Middle frontal gyrus (tissue), 1 donor: ENCODE results near the gene CTNND2.
"Not testable (repeated sequence)": the region's sequence is repeated elsewhere in the genome, so short reads cannot be mapped to it uniquely, and the experiment has no call there.

Experiments used
- DNase-seq: peaks from one replicate; pipeline ENCODE4 v3.0.0-alpha.2; 2015; ENCODE audit warnings: low spot score; ENCODE audit errors: extremely low spot score

CTNND2 gene

DNA sequence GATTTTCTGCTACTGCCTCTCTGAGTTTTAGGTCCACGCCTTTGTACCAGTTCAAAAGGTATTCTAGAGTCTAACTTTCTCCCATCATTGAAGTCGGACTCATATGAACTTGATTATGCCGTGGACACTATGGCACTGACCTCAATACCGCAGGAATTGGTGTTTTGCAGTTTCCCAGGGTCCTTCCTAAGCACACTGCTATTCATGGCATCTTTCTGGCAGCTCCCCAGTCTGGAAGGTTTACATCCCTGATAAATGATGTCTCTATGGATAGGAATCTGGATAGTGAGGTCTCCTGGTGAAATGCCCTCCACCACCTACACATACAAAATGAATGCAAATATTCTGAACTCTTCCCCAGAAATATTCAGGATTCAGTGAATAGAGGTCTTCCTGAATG, 422.2 kb downstream of the CTNND2 start:
- no peak for DNase-seq

DNA sequence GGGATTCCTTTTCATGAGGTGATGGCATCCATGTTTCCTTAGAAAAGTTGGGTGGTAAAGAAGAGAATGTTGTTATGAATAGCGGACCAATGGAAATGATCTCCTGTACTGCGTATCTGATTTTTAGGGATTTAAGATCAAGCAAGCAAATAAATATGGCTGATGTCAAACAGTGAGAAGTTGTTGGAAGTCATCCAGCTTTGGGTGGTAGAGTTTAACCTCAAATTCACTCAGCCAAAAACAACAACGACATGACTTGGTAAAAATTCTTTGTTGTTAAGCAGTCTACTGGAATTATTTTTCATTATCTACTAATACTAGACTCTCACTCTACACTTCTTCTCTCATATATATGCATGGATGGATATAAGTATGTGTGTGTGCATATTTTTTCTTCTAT, 426.5 kb downstream of the CTNND2 start:
- DNase-seq: no peak

DNA sequence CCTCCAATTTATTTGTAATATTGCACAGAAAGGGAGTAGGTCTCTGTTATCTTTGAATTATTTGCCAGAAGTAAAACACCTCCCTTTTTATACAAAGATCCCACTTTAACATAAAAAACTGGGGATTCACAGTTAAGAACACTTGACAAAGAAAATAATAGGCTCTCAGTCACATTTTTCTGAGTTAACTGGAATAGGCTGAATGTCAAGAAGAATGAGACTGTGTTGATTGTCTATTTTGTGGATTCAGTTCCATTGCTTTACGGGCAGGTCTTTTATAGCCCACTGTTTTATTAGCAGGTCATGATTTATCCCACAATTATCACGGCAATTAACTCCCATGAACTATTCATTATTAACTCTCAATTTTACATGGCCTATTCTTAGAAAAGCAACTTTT, 427.4 kb downstream of the CTNND2 start:
- no peak for DNase-seq

- no peak for DNase-seq
These were observed 435.8 kb downstream of the CTNND2 start for GRCh38 chr5:11468334-11469039.

DNA sequence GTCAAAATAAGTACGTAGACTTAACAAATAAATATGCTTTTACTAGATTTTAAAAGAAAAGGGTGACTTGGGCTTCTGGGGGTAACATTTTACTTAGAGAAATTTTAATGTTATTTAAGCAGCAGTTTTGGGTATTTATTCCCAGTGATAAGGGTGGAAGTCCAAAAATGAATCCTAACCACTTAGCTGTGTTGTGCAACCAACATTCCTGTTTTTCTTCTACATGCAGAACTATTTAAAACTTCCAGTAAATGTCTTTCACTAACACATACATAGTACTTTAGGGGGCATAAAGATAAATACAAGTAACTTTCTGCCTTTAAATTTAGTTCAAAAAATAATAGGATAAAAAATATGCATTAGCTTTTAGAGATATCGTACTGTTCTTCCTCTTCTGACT, 436.7 kb downstream of the CTNND2 start:
- DNase-seq: no peak

DNA sequence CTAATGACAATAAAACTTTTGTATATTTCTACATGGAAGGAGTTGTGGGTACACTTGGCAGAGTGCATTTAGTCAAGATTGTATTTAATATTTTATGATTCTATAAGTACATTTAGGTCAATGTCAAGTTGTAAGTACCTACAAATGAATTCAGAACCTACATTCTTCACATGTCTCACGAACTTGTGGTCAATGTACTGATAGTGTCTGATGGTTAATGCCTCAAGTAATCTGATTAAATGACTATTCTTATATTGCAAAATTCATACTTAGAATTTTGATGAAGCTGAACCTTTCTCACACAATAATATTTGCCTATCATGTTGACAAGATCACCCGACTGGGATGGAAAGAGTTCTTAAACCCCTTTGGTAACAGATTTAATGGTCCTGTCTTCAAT, 444.5 kb downstream of the CTNND2 start:
- DNase-seq: no peak

GRCh38 chr5:11455505-11455904, 448.7 kb downstream of the CTNND2 start:
- no peak for DNase-seq

DNA sequence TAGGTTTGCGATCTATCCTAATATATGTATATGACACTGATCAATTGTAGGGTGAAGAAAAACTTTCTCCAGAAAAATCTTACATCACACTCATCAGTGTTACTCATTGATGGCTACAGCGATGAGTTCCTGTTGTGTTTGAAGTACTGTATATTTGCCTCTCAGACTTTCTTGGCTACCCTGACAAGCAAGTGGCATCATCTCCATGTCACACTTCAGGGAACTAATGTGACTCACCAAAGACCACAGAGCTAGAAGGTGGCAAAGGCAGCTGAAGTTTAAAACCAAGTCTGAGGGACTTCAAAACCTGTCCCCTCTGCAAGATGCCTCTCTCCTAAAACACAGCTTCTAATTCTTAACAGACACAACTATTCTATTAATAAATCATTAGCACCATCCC, 451.4 kb downstream of the CTNND2 start:
- no peak for DNase-seq

GRCh38 chr5:11449966-11450365, 454.3 kb downstream of the CTNND2 start:
- DNase-seq: no peak

DNA sequence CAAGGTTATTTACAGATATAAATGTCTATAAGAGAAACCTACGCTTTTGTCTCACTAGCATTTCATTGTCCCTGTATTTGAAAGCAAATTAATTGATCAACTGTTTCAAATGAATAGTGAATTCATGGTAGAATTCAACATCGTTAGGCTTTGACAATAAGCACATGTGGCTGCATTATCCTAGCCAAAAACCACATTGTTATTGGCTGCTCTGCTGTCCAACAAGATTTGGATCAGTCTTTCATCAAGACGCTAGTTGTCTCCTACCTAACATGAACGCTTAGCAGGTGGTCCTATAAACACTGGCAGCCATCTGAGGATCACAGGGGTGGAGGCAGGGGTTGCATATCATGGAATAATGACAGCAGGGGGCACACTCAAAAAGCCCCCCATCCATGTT, 455.0 kb downstream of the CTNND2 start:
- no peak for DNase-seq

- no peak for DNase-seq
These were observed 460.4 kb downstream of the CTNND2 start for GRCh38 chr5:11443831-11444230.

DNA sequence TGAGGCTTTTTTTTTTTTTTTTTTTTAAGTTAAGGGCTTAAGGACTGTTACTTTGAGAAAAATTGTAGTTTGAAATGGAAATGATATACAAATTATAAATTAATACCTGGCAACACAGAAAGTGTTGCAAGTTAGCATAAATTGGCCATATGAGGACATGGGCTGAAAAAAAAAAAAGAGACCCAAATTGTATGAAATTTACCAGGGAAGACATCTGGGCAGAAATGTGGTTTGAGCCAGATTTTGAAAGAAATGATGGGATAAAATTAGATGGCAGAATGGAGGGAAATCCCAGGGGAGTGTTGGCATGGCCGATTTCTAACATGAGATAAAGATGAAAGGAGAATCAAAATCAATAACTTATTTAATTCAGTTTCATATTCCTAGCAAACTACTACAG, 472.1 kb downstream of the CTNND2 start:
- no peak for DNase-seq

DNA sequence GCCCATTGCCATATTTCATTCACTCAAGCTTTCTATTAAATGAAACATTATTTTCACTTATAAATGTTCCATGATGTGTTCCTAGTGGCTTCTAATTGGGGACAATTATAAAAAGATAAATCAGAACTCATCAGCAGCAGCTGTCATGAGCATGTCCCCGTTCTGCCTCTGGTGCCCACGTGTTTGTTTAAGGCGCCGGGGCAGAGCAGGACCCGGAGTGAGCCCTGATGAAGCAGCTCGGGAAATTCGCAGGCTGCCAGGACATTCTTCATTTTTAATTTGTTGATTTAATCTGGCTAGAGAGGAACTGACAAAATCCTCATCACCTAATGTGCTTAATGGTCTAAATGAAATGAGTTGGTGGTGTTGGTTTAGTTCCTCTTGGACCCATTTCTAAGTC, 475.0 kb downstream of the CTNND2 start:
- no peak for DNase-seq

GRCh38 chr5:11427569-11427968, 476.7 kb downstream of the CTNND2 start:
- no peak for DNase-seq

- no peak for DNase-seq
These were observed 477.8 kb downstream of the CTNND2 start for GRCh38 chr5:11426442-11426841.

- DNase-seq: no peak
These were observed 481.9 kb downstream of the CTNND2 start for GRCh38 chr5:11422342-11422741.

DNA sequence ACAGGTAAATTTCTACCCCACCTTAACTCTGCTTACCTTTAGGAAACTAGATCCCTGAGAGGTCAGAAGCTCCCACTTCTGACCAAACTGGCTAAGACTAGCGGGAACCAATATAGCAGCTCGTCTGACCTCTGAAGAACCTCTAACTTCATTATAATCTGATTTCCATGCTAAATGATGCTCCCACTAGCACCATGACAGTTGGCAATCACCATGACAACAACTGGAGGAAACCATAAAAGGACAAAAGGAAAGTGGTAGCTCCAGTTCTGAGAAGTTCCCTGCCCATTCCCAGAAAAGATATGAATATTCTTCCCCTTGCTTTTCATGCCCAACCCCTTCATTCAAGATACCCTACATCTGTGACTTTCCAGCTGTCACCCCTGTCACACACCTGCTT, 483.3 kb downstream of the CTNND2 start:
- no peak for DNase-seq

DNA sequence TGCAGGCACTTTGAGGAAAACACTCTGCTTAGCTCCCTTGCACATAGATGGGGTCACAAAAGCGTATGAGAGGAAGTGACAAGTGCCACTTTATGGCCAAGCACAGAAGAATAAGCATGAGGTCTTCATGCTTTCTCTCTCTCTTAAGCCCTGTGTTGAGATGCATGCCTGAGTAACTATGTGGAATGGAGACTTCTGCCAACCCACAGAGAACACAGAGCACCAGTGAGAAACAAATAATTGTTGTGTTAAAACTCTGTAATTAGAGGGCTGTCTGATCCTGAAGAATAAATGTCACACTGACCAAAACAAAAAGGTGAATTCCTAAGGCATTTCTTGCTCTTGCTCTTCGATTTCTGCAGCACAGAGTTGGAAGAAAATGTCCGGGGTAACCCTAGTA, 488.5 kb downstream of the CTNND2 start:
- DNase-seq: no peak

DNA sequence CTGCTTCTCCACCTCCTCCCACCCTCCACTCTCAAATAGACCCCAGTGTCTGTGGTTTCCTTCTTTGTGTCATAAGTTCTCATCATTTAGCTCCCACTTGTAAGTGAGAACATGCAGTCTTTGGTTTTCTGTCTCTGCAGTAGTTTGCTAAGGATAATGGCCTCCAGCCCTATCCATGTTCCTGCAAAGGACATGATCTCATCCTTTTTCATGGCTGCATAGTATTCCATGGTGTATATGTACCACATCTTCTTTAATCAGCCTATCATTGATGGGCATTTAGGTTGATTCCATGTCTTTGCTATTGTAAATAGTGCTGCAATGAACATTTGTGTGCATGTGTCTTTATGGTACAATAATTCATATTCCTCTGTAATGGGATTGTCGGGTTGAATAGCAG, 489.5 kb downstream of the CTNND2 start:
- not testable (repeated sequence) for DNase-seq

DNA sequence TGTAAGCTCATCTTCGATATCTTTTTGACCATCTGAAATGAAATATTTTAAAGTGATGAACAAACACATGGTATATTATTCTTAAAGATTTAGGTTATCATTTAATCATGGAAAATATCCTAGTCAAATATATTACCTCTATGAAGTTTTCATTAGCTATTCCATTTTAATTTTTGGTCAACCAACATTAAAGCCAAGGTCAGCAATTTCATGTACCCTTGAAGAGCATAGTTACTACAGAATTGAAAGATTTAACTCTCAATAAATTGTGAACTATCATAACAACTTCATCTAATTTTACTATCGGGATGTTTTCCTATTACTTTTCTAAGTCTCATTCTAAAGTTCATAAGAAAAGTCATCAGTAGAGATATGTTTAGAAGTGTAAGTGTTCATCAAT, 492.6 kb downstream of the CTNND2 start:
- DNase-seq: no peak

GRCh38 chr5:11407556-11408145, 496.6 kb downstream of the CTNND2 start:
- no peak for DNase-seq

- no peak for DNase-seq
These were observed 503.9 kb downstream of the CTNND2 start for GRCh38 chr5:11400316-11400715.

GRCh38 chr5:11398728-11399127, 505.5 kb downstream of the CTNND2 start:
- DNase-seq: no peak
